HG02678 (cell line): Measurements from ENCODE around the gene SUSD6.
A peak's percentile ranks its signal among the peaks of the same experiment; 100 is the strongest.
"Not testable (repeated sequence)": the region's sequence is repeated elsewhere in the genome, so short reads cannot be mapped to it uniquely, and the experiment has no call there.

Experiments used
- ATAC-seq: cut with Tn5 transposase; IDR thresholded peaks from one replicate; pipeline ENCODE4 v1.9.1; 2021; ENCODE audit warnings: mild to moderate bottlenecking, moderate library complexity; ENCODE audit not compliant: unreplicated experiment

The SUSD6 gene

GRCh38 chr14:69619012-69619411, 7.6 kb downstream of the SUSD6 start:
- ATAC-seq, result no peak

- ATAC-seq, result no peak
Observed at GRCh38 chr14:69620211-69620611, 8.8 kb downstream of the SUSD6 start.

GRCh38 chr14:69620981-69621380, 9.6 kb downstream of the SUSD6 start:
- no peak for ATAC-seq

GRCh38 chr14:69624136-69624535, 12.7 kb downstream of the SUSD6 start:
- no peak for ATAC-seq

- peak; percentile 93 for ATAC-seq
Observed at GRCh38 chr14:69625299-69626131, 14.1 kb downstream of the SUSD6 start.

- no peak for ATAC-seq
Observed at GRCh38 chr14:69626132-69626500, 14.7 kb downstream of the SUSD6 start.

- ATAC-seq, result no peak
Observed at GRCh38 chr14:69629225-69630127, 18.1 kb downstream of the SUSD6 start.

- ATAC-seq, result no peak
Observed at GRCh38 chr14:69630360-69630759, 19.0 kb downstream of the SUSD6 start.

- no peak for ATAC-seq
Observed at GRCh38 chr14:69631509-69631908, 20.1 kb downstream of the SUSD6 start.

GRCh38 chr14:69632164-69632563, 20.8 kb downstream of the SUSD6 start:
- ATAC-seq, result no peak

- ATAC-seq, result no peak
Observed at GRCh38 chr14:69632593-69633151, 21.3 kb downstream of the SUSD6 start.

GRCh38 chr14:69633238-69633637, 21.8 kb downstream of the SUSD6 start:
- no peak for ATAC-seq

GRCh38 chr14:69635981-69636639, 24.7 kb downstream of the SUSD6 start:
- ATAC-seq, result no peak

- no peak for ATAC-seq
Observed at GRCh38 chr14:69636718-69637480, 25.5 kb downstream of the SUSD6 start.

- ATAC-seq, result no peak
Observed at GRCh38 chr14:69637503-69638031, 26.2 kb downstream of the SUSD6 start.

GRCh38 chr14:69640931-69641330, 29.5 kb downstream of the SUSD6 start:
- ATAC-seq, result no peak

GRCh38 chr14:69642212-69642793, 30.9 kb downstream of the SUSD6 start:
- not testable (repeated sequence) for ATAC-seq

GRCh38 chr14:69643430-69644200, 32.2 kb downstream of the SUSD6 start:
- no peak for ATAC-seq

GRCh38 chr14:69644814-69645213, 33.4 kb downstream of the SUSD6 start:
- ATAC-seq, result no peak
